BLaER1 treated with 17β-estradiol and CSF1 and Interleukin-3, amounts not matched to agents 10 nM and 100 nM (cell line): ENCODE measurements around the gene CLDN24.

Experiments used
- H3K27ac ChIP-seq, 11 experiments: shearing (Covaris generic); formaldehyde crosslinking; 2 replicates each; pipeline ENCODE4 v1.8.1; 2022
- H3K27me3 ChIP-seq, 11 experiments: shearing (Covaris generic); formaldehyde crosslinking; 2 replicates each; pipeline ENCODE4 v1.8.1; 2022
- H3K36me3 ChIP-seq, 11 experiments: shearing (Covaris generic); formaldehyde crosslinking; 2 replicates each; pipeline ENCODE4 v1.8.1; 2022
- H3K4me1 ChIP-seq, 10 experiments: shearing (Covaris generic); formaldehyde crosslinking; 2 replicates each; pipeline ENCODE4 v1.8.1; 2022
- H3K4me2 ChIP-seq, 11 experiments: shearing (Covaris generic); formaldehyde crosslinking; 2 replicates each; pipeline ENCODE4 v1.8.1; 2022
- H3K4me3 ChIP-seq, 10 experiments: shearing (Covaris generic); formaldehyde crosslinking; 2 replicates each; pipeline ENCODE4 v1.8.1; 2022
- H3K9ac ChIP-seq, 11 experiments: shearing (Covaris generic); formaldehyde crosslinking; 2 replicates each; pipeline ENCODE4 v1.8.1; 2022
- H3K9me3 ChIP-seq, 11 experiments: shearing (Covaris generic); formaldehyde crosslinking; replicated peaks in 1 of 11; 2 replicates each; pipeline ENCODE4 v1.8.1; 2022
- H4K20me1 ChIP-seq, 11 experiments: shearing (Covaris generic); formaldehyde crosslinking; 2 replicates each; pipeline ENCODE4 v1.8.1; 2022
- Cebpa-rat ChIP-seq, 11 experiments: shearing (Covaris generic); IDR thresholded peaks; 2 replicates each; pipeline ENCODE4 v1.8.1; 2022

CLDN24 gene

DNA sequence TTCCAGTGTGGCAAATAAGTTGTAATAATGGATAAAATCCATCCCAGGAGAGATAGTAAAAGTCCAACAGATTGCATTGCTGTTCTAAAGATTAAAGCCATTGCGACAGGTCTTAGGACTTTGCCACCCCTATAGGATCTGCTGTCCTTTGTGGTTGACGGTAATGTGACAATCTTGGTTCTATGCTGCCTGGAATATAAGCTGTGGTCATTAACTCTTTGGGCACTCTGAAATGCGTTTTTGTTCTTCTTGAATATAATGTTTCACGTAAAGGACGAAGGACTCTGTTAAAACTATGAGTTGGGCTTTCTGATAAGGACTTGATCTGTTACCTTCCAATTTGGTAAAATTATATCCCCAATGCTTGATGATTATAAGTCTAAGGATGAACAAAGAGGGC is at the start of gene CLDN24:
TSS of gene CLDN24 (minus strand) at position 101 of the 400 bp plus-strand sequence. CDS start at position 101, 0 bp downstream.
- no peak within 1 kb of the TSS for H3K27ac ChIP-seq
- H3K36me3 ChIP-seq: peaks cover 0 to 4% (median 0%) of the 10 kb centered on the region in 11 experiments; a peak in 1 of 22 replicates
- H3K27me3 ChIP-seq: no peaks in the 10 kb centered on the region
- H3K9me3 ChIP-seq: peaks cover 6 to 15% (median 11%) of the 10 kb centered on the region in 11 experiments; a peak in 19 of 22 replicates
- H3K4me1 ChIP-seq: peaks cover 13 to 27% (median 23%) of the 10 kb centered on the region in 10 experiments; a peak in 19 of 20 replicates
- no peak for TF ChIP-seq Cebpa-rat (IDR thresholded peaks at IDR 0.05)
- H3K9ac ChIP-seq: no peak within 1 kb of the TSS
- H3K4me3 ChIP-seq: no peak within 1 kb of the TSS
- H3K4me2 ChIP-seq: peak within 1 kb of the TSS in 5 of 11 experiments; percentile 18 to 48 (median 23); a peak in 7 of 22 replicates
- no peaks in the 10 kb centered on the region for H4K20me1 ChIP-seq

DNA sequence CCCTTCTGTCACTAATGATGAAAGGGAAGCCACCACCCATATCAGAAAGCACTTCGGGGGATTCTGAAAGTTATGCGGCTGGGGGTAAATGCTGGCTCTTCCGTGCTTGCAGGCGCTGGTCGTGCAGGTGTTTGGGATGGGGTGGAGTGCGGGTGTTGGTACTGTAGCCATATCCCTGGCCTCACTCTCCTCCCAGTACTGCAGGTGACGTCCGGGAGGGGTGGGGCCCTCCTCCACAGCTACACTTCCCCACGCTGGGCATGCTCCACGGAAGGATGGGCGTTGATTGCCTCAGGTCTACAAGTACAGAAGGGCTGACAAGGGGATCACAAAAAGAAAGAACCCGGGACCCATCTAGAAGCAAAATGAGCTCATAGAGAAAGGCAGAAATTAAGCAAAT is 48.6 kb upstream of the CLDN24 start:
- Histone ChIP-seq H3K4me2 (no peak overlapping the region), H3K27ac (no peak overlapping the region), H4K20me1 (no peaks in the 10 kb centered on the region), H3K9me3 (peaks cover 15 to 28% (median 21%) of the 10 kb centered on the region in 11 experiments; a peak in 21 of 22 replicates), H3K4me3 (no peak overlapping the region), H3K27me3 (no peaks in the 10 kb centered on the region), H3K36me3 (no peaks in the 10 kb centered on the region), H3K9ac (no peak overlapping the region), H3K4me1 (0 out of 20 replicates have a peak, but pooled peaks cover 0 to 6% (median 0%) of the 10 kb centered on the region in 10 experiments)
- TF ChIP-seq Cebpa-rat (IDR thresholded peaks at IDR 0.05): no peak

DNA sequence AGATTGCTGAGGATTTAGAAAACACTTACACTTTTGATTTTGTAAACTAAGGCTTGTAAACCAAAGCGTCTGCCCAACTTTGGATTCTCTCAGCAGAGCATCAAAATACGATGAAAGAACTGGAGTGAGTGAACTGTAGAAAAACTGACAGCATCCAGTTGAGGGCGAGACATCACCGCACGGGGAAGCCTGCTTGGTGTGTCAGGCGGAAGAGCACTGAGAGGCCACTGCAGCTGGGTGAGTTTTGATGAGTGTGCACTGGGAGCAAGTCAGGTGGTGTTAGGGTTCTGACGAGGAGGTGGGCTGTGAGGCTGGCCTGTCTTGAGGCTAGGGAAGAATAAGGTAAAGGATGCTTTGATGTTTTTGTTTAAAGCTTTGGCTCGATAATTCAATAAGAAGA is 46.8 kb upstream of the CLDN24 start:
- no peaks in the 10 kb centered on the region for H4K20me1 ChIP-seq
- no peak overlapping the region for H3K4me3 ChIP-seq
- H3K9me3 ChIP-seq: peaks cover 15 to 28% (median 21%) of the 10 kb centered on the region in 11 experiments; a peak in 21 of 22 replicates
- no peaks in the 10 kb centered on the region for H3K36me3 ChIP-seq
- no peak for TF ChIP-seq Cebpa-rat (IDR thresholded peaks at IDR 0.05)
- no peaks in the 10 kb centered on the region for H3K27me3 ChIP-seq
- H3K9ac ChIP-seq: no peak overlapping the region
- H3K4me2 ChIP-seq: no peak overlapping the region
- peaks cover 12 to 17% (median 14%) of the 10 kb centered on the region in 10 experiments for H3K4me1 ChIP-seq
- H3K27ac ChIP-seq: no peak overlapping the region

DNA sequence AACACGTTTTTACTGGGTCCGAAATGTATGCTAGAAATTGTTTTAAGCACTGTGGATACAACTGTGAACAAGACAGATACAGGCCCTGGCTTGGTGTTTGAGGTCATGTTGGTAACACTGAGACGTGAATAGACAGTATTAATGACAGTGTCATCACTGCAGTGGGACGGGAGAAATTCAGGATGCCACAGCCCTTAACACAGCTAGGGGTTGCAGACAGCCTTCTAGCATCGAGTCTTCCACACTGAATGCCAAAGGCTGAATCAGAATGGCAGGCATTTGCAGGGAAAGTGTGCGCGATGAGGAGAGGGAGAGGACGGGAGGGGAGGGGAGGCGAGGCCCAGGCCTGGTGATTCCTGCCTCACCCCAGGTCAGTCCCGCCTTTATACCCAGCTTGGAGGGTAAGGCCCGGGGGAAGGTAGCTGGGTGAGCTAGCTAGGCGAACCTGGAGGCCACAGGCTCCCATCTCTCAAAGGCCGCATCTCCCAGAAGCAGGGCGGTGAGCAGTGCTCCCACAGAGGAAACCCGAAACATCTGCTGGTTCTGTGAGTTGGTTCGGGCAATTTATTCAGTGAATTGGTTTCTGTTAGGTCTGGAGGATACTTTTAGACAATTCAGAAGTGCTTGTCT is 44.1 kb upstream of the CLDN24 start:
- no peaks in the 10 kb centered on the region for H3K36me3 ChIP-seq
- H3K9ac ChIP-seq: no peak overlapping the region
- no peak overlapping the region for H3K27ac ChIP-seq
- peaks cover 0 to 6% (median 0%) of the 10 kb centered on the region in 11 experiments; a peak in 1 of 22 replicates for H3K9me3 ChIP-seq
- H3K4me2 ChIP-seq: no peak overlapping the region
- H3K4me1 ChIP-seq: peaks cover 16 to 30% (median 25%) of the 10 kb centered on the region in 10 experiments
- TF ChIP-seq Cebpa-rat (IDR thresholded peaks at IDR 0.05): no peak
- no peaks in the 10 kb centered on the region for H4K20me1 ChIP-seq
- no peak overlapping the region for H3K4me3 ChIP-seq
- H3K27me3 ChIP-seq: no peaks in the 10 kb centered on the region

DNA sequence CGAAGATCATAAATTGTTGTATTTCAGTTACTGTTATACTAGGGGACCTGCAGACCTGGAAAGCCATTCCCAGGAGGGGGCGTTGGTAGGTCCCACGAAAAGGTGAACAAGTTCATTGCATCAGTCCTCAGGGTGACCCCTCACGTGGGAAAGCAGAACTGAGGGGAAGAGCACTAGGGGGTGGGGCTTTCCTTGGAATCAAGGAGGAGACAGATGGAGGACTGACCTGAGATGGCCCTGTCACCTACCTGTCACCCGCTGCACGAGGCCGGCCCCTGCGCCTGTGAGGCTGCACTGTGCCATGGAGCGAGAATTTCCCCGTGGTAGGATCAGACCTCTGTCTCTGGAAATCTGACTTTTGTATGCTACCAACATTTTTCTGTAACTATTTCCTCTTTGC is 41.8 kb upstream of the CLDN24 start:
- 0 out of 20 replicates have a peak overlapping the region, but pooled peaks of 1 of the 10 experiments have one; percentile 3 for H3K4me3 ChIP-seq
- H3K27me3 ChIP-seq: no peaks in the 10 kb centered on the region
- peaks cover 0 to 4% (median 0%) of the 10 kb centered on the region in 11 experiments; a peak in 3 of 22 replicates for H3K9me3 ChIP-seq
- peak overlapping the region; percentile 61 to 83 (median 70) for H3K4me2 ChIP-seq
- no peak for TF ChIP-seq Cebpa-rat (IDR thresholded peaks at IDR 0.05)
- H3K9ac ChIP-seq: no peak overlapping the region
- H3K4me1 ChIP-seq: peaks cover 19 to 30% (median 25%) of the 10 kb centered on the region in 10 experiments
- H3K27ac ChIP-seq: peak overlapping the region in 2 of 11 experiments; percentile 11 to 32; a peak in 2 of 22 replicates
- no peaks in the 10 kb centered on the region for H3K36me3 ChIP-seq
- H4K20me1 ChIP-seq: no peaks in the 10 kb centered on the region

DNA sequence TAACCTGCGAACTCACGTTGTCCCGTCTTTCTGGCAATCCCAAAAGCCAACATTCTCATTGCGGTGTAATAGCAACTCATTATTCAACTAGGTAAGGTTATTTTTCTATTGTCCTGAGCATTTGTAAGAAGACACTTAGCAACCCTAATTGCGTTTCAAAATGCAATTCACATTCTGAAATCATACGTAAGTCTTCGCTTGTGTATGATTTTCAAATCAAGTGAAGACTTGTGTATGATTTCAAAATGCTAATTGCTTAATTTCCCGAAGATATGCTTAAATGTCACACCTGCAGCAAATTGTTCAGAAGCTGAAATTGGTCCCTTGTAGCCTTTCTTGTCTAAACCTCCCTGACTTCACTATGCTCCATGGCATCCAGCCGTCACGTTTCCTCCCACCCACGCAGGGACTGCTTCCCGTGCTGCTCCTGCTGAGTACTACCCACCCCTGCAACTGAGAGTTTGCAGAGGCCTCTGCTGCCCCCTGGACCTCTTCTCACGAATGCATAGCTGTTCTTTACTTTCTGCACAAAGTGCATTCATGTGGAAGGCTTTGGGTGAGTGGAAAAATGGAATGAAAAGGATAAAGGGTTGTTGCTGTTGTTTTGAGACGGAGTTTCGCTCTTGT is 40.8 kb upstream of the CLDN24 start:
- H3K9ac ChIP-seq: no peak overlapping the region
- H3K9me3 ChIP-seq: peaks cover 0 to 4% (median 0%) of the 10 kb centered on the region in 11 experiments; a peak in 3 of 22 replicates
- TF ChIP-seq Cebpa-rat (IDR thresholded peaks at IDR 0.05): no peak
- H3K27ac ChIP-seq: no peak overlapping the region
- no peaks in the 10 kb centered on the region for H4K20me1 ChIP-seq
- no peaks in the 10 kb centered on the region for H3K27me3 ChIP-seq
- no peaks in the 10 kb centered on the region for H3K36me3 ChIP-seq
- H3K4me3 ChIP-seq: no peak overlapping the region
- H3K4me1 ChIP-seq: peaks cover 21 to 38% (median 30%) of the 10 kb centered on the region in 10 experiments
- peak overlapping the region in 6 of 11 experiments; percentile 64 to 83 (median 72); a peak in 8 of 22 replicates for H3K4me2 ChIP-seq

DNA sequence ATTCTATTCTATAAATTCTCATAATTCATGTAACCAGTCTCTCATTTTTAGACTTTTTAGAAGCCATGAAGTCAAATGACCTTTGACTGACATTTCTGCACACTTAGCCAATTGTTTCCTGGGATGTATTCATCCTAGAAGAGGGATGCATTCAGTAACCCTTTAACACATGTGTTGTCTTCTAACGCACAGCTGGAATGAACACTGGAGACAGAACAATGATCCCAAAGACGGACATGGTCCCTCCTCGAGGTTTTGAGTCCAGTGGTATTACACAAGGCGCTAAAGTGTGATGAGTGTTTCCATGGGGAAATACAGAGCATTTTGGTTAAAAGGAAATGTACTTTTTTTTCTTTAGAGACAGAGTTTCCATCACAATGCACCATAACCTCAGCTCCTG is 39.8 kb upstream of the CLDN24 start:
- Histone ChIP-seq H3K9ac (no peak overlapping the region), H3K4me1 (peaks cover 21 to 39% (median 31%) of the 10 kb centered on the region in 10 experiments), H3K27me3 (no peaks in the 10 kb centered on the region), H3K27ac (no peak overlapping the region), H3K36me3 (no peaks in the 10 kb centered on the region), H4K20me1 (no peaks in the 10 kb centered on the region), H3K9me3 (peaks cover 0 to 4% (median 0%) of the 10 kb centered on the region in 11 experiments; a peak in 3 of 22 replicates), H3K4me2 (no peak overlapping the region), H3K4me3 (no peak overlapping the region)
- TF ChIP-seq Cebpa-rat (IDR thresholded peaks at IDR 0.05): no peak

DNA sequence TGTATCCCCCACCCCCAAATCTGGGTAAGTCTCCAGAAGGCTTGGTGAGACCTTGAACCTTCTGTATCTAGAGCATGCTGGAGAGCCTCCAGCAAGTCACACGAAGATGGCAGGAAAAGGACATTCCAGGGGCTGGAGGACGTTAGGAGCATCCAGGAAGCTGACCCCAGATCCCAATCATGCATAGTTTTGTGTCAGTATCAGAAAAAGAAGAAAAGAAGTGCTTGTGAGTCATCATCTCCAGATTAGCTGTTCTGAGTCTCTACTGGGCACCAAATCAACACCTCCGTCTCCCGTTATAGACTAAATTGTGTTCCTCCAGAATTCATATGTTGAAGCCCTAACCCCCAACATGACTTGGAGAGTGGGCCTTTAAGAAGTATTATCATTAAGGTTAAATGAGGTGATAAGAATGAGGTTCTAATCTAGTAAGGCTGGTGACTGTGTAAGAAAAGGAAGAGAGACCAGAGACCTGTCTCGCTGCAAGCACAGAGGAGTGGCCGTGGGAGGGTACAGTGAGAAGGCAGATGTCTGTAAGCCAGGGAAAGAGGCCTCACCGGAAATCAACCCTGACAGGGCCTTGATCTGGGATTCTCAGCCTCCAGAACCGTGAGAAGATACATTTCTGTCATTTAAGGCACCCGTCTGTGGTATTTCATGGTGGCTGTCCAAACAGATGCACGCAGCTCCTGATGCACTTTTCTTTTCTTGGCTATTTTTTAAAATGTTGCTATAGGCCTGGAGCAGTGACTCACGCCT is 38.1 kb upstream of the CLDN24 start:
- no peaks in the 10 kb centered on the region for H3K36me3 ChIP-seq
- TF ChIP-seq Cebpa-rat (IDR thresholded peaks at IDR 0.05): no peak
- peaks cover 0 to 4% (median 0%) of the 10 kb centered on the region in 11 experiments; a peak in 3 of 22 replicates for H3K9me3 ChIP-seq
- H3K9ac ChIP-seq: no peak overlapping the region
- no peaks in the 10 kb centered on the region for H4K20me1 ChIP-seq
- H3K4me3 ChIP-seq: no peak overlapping the region
- no peaks in the 10 kb centered on the region for H3K27me3 ChIP-seq
- peaks cover 21 to 38% (median 30%) of the 10 kb centered on the region in 10 experiments for H3K4me1 ChIP-seq
- H3K4me2 ChIP-seq: no peak overlapping the region
- H3K27ac ChIP-seq: no peak overlapping the region
